Uterus (tissue), 2 donors: ENCODE data around the gene SCNN1B.

Experiments used
- CTCF ChIP-seq, 4 experiments: fragments of 200-600 bp in 2 of 4; fragments of 450-650 bp in 2 of 4; sonication (generic) in 2 of 4; IDR thresholded peaks; one replicate each; pipeline ENCODE4 v1.5.1; 2016 to 2019; ENCODE audit warnings: antibody characterized with exemption in 4 of 4, mild to moderate bottlenecking in 2 of 4, moderate library complexity in 1 of 4
- POLR2A ChIP-seq, 2 donors: fragments of 450-650 bp; IDR thresholded peaks; one replicate each; pipeline ENCODE4 v1.6.1; 2016; ENCODE audit warnings: antibody characterized with exemption in 2 of 2, mild to moderate bottlenecking in 1 of 2, moderate library complexity in 1 of 2

GRCh38 chr16:23414731-23415130 lies 112.6 kb downstream of the SCNN1B start:
- TF ChIP-seq CTCF (IDR thresholded peaks at IDR 0.05) (no peak), POLR2A (IDR thresholded peaks at IDR 0.05) (no peak)
